ENCODE measurements around the gene FKBP4. TPM values are rescaled to one million over a fixed set of nuclear protein-coding genes. Genes with fewer than 3 reads are reported as not detected.

The FKBP4 gene
- polyA plus RNA-seq, 3 donors from 2014 or later = 24.9 to 30.3 (median 27.6) TPM

GRCh38 chr12:2792671-2793500, 1.9 kb upstream of the FKBP4 start:
- Mint-ChIP-seq H3K4me1 (peaks cover 17 to 18% of the 10 kb centered on the region in 2 donors), H3K9me3 (no peaks in the 10 kb centered on the region), H3K36me3 (no peaks in the 10 kb centered on the region), H3K4me3 (peak overlapping the region; percentile 2 to 89 (median 78)), H3K27me3 (ENCODE audit: low read depth in 3 of 3) (peaks cover 2 to 16% (median 5%) of the 10 kb centered on the region in 3 donors), H3K27ac (peak overlapping the region in 2 of 6 donors; percentile 45 to 60)
- DNase-seq = no peak

GRCh38 chr12:2793561-2793960, 1.2 kb upstream of the FKBP4 start:
- DNase-seq = no peak
- peak overlapping the region; percentile 62 to 89 (median 78) for H3K4me3 Mint-ChIP-seq
- peaks cover 3 to 4% (median 4%) of the 10 kb centered on the region in 3 donors for H3K36me3 Mint-ChIP-seq
- H3K4me1 Mint-ChIP-seq = peaks cover 17 to 18% of the 10 kb centered on the region in 2 donors
- no peaks in the 10 kb centered on the region for H3K9me3 Mint-ChIP-seq
- peak overlapping the region in 2 of 6 donors; percentile 45 to 60 for H3K27ac Mint-ChIP-seq
- H3K27me3 Mint-ChIP-seq (ENCODE audit: low read depth in 3 of 3) = peaks cover 2 to 16% (median 5%) of the 10 kb centered on the region in 3 donors

GRCh38 chr12:2794191-2794735, 507 bp upstream of the FKBP4 start:
- H3K27ac Mint-ChIP-seq = no peak overlapping the region
- peak in 1 of 3 donors; percentile 10 for DNase-seq
- H3K36me3 Mint-ChIP-seq = peaks cover 6 to 11% (median 10%) of the 10 kb centered on the region in 3 donors
- peaks cover 2 to 16% (median 5%) of the 10 kb centered on the region in 3 donors for H3K27me3 Mint-ChIP-seq (ENCODE audit: low read depth in 3 of 3)
- H3K9me3 Mint-ChIP-seq = no peaks in the 10 kb centered on the region
- peak overlapping the region; percentile 79 to 89 (median 84) for H3K4me3 Mint-ChIP-seq
- H3K4me1 Mint-ChIP-seq = peaks cover 17 to 18% of the 10 kb centered on the region in 2 donors

GRCh38 chr12:2795291-2796186, 769 bp downstream of the FKBP4 start:
- peaks cover 2 to 16% (median 5%) of the 10 kb centered on the region in 3 donors for H3K27me3 Mint-ChIP-seq (ENCODE audit: low read depth in 3 of 3)
- DNase-seq = peak; percentile 64 to 67 (median 67)
- peaks cover 6 to 23% (median 13%) of the 10 kb centered on the region in 3 donors for H3K36me3 Mint-ChIP-seq
- H3K9me3 Mint-ChIP-seq = no peaks in the 10 kb centered on the region
- H3K27ac Mint-ChIP-seq = peak overlapping the region; percentile 73 to 89 (median 85)
- H3K4me3 Mint-ChIP-seq = peak overlapping the region; percentile 89 to 91 (median 89)
- H3K4me1 Mint-ChIP-seq = peaks cover 17 to 18% of the 10 kb centered on the region in 2 donors

- no peaks in the 10 kb centered on the region for H3K9me3 Mint-ChIP-seq
- H3K4me3 Mint-ChIP-seq = peak overlapping the region; percentile 89 to 91 (median 89)
- no peak for DNase-seq
- H3K4me1 Mint-ChIP-seq = peaks cover 17 to 18% of the 10 kb centered on the region in 2 donors
- H3K27ac Mint-ChIP-seq = peak overlapping the region; percentile 73 to 89 (median 85)
- peaks cover 6 to 29% (median 16%) of the 10 kb centered on the region in 3 donors for H3K36me3 Mint-ChIP-seq
- peaks cover 2 to 16% (median 5%) of the 10 kb centered on the region in 3 donors for H3K27me3 Mint-ChIP-seq (ENCODE audit: low read depth in 3 of 3)
These were observed 1.5 kb downstream of the FKBP4 start for GRCh38 chr12:2796187-2796666.

- H3K27ac Mint-ChIP-seq = no peak overlapping the region
- H3K9me3 Mint-ChIP-seq = no peaks in the 10 kb centered on the region
These were observed 3.1 kb downstream of the FKBP4 start for GRCh38 chr12:2797721-2798418.

GRCh38 chr12:2800046-2800570, 5.3 kb downstream of the FKBP4 start:
- Mint-ChIP-seq H3K4me1 (peaks cover 14 to 18% of the 10 kb centered on the region in 2 donors), H3K27me3 (ENCODE audit: low read depth in 3 of 3) (peaks cover 0 to 13% (median 5%) of the 10 kb centered on the region in 3 donors), H3K4me3 (no peak overlapping the region), H3K9me3 (no peaks in the 10 kb centered on the region), H3K36me3 (peaks cover 16 to 45% (median 18%) of the 10 kb centered on the region in 3 donors), H3K27ac (no peak overlapping the region)
- DNase-seq = no peak

More at GRCh38 chr12:2797721-2798418, 3.1 kb downstream of the FKBP4 start:
- no peak for DNase-seq
- Mint-ChIP-seq H3K27me3 (ENCODE audit: low read depth in 3 of 3) (peaks cover 2 to 19% (median 5%) of the 10 kb centered on the region in 3 donors), H3K36me3 (peaks cover 11 to 38% (median 16%) of the 10 kb centered on the region in 3 donors), H3K4me3 (peak overlapping the region in 3 of 5 donors; percentile 31 to 89 (median 45)), H3K4me1 (peaks cover 17 to 18% of the 10 kb centered on the region in 2 donors)

- H3K36me3 Mint-ChIP-seq = peaks cover 18 to 50% (median 20%) of the 10 kb centered on the region in 3 donors
- no peak overlapping the region for H3K4me3 Mint-ChIP-seq
- peaks cover 14 to 15% of the 10 kb centered on the region in 2 donors for H3K4me1 Mint-ChIP-seq
- no peak overlapping the region for H3K27ac Mint-ChIP-seq
- H3K27me3 Mint-ChIP-seq (ENCODE audit: low read depth in 3 of 3) = peaks cover 0 to 10% (median 1%) of the 10 kb centered on the region in 3 donors
- no peak for DNase-seq
- H3K9me3 Mint-ChIP-seq = no peaks in the 10 kb centered on the region
These were observed 6.4 kb downstream of the FKBP4 start for GRCh38 chr12:2801044-2801783.

- peak overlapping the region in 1 of 6 donors; percentile 28 for H3K27ac Mint-ChIP-seq
- peaks cover 14 to 44% (median 16%) of the 10 kb centered on the region in 3 donors for H3K36me3 Mint-ChIP-seq
- H3K4me1 Mint-ChIP-seq = peaks cover 0 to 2% of the 10 kb centered on the region in 2 donors
- H3K27me3 Mint-ChIP-seq (ENCODE audit: low read depth in 3 of 3) = peaks cover 0 to 6% (median 0%) of the 10 kb centered on the region in 3 donors
- no peak for DNase-seq
- H3K4me3 Mint-ChIP-seq = no peak overlapping the region
- no peaks in the 10 kb centered on the region for H3K9me3 Mint-ChIP-seq
These were observed 9.0 kb downstream of the FKBP4 start for GRCh38 chr12:2803635-2804392.

GRCh38 chr12:2804393-2805142, 9.8 kb downstream of the FKBP4 start:
- Mint-ChIP-seq H3K4me1 (peaks cover 0 to 2% of the 10 kb centered on the region in 2 donors), H3K9me3 (no peaks in the 10 kb centered on the region), H3K27ac (peak overlapping the region in 2 of 6 donors; percentile 0 to 35), H3K36me3 (peaks cover 8 to 36% (median 15%) of the 10 kb centered on the region in 3 donors), H3K27me3 (ENCODE audit: low read depth in 3 of 3) (peaks cover 0 to 6% (median 0%) of the 10 kb centered on the region in 3 donors), H3K4me3 (no peak overlapping the region)
- no peak for DNase-seq

GRCh38 chr12:2805143-2805520, 10.4 kb downstream of the FKBP4 start:
- Mint-ChIP-seq H3K27ac (peak overlapping the region in 1 of 6 donors; percentile 0), H3K36me3 (peaks cover 7 to 31% (median 15%) of the 10 kb centered on the region in 3 donors), H3K4me1 (peaks cover 0 to 2% of the 10 kb centered on the region in 2 donors), H3K4me3 (no peak overlapping the region), H3K27me3 (ENCODE audit: low read depth in 3 of 3) (peaks cover 0 to 6% (median 0%) of the 10 kb centered on the region in 3 donors), H3K9me3 (no peaks in the 10 kb centered on the region)
- DNase-seq = no peak
